Measurements from ENCODE around the gene SLCO4A1. TPM values are rescaled to one million over a fixed set of nuclear protein-coding genes. Genes with fewer than 3 reads are reported as not detected.
A peak's percentile ranks its signal among the peaks of the same experiment; 100 is the strongest.

The SLCO4A1 gene, protein sequence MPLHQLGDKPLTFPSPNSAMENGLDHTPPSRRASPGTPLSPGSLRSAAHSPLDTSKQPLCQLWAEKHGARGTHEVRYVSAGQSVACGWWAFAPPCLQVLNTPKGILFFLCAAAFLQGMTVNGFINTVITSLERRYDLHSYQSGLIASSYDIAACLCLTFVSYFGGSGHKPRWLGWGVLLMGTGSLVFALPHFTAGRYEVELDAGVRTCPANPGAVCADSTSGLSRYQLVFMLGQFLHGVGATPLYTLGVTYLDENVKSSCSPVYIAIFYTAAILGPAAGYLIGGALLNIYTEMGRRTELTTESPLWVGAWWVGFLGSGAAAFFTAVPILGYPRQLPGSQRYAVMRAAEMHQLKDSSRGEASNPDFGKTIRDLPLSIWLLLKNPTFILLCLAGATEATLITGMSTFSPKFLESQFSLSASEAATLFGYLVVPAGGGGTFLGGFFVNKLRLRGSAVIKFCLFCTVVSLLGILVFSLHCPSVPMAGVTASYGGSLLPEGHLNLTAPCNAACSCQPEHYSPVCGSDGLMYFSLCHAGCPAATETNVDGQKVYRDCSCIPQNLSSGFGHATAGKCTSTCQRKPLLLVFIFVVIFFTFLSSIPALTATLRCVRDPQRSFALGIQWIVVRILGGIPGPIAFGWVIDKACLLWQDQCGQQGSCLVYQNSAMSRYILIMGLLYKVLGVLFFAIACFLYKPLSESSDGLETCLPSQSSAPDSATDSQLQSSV
- total RNA-seq: 10 to 100 TPM; 13.3 to 18.5 (median 15.0) TPM
- long read RNA-seq, donor 1, transcript SLCO4A1-202 (11 exons, 2,665 nt): major isoform, 7 of 19 reads
- long read RNA-seq, donor 1, partial matches to known transcripts: 2 of 19 reads
- long read RNA-seq, donor 1, other reads (novel, unspliced or antisense): 7 of 19 reads
- long read RNA-seq, donor 2, partial matches to known transcripts: 0 of 4 reads
- long read RNA-seq, donor 2, other reads (novel, unspliced or antisense): 4 of 4 reads

DNA sequence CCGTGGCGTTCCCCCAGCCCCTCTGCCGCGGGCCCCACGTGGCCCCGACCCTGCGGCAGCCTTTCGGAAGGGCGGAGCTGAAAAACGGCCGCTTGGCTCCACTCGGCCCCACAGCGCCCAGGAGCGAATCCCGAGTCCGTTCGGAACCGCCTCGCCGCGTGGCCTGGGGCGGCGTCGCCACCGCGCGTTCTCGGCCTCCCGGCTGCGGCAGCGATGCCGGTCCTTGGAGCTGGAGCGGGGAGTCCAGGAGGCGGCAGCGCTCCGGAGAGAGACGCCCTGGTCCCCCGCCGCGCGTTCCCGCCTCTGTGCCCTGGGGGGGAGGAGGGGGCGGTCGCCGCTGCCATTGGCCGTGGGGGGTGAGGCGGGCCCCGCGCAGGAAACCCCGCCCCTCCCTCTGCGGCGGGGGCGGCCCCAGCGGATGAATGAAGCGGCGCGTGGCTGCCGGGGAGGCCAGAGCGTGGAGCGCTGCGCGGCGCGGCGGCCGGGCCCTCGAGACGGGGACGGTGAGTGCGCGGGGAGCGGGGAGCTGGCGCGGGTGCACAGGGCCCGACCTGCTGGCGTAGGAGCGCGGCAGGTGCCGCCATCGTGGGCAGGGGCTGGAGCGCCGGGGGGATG, at the start of gene SLCO4A1:
Gene SLCO4A1, plus strand, starts transcription at position 453 of the 615 bp plus-strand sequence. CDS start 13,952 bp downstream, outside the sequence.
- Histone ChIP-seq H3K9me3 (no peaks in the 10 kb centered on the region), H3K36me3 (ENCODE audit: low read depth) (no peaks in the 10 kb centered on the region), H3K4me1 (ENCODE audit: low read depth) (peaks cover 53% of the 10 kb centered on the region), H3K4me3 (peak within 1 kb of the TSS; percentile 22)
- DNase-seq (peak; percentile 82 to 91 (median 87)), ATAC-seq (peak; percentile 71)
- intact Hi-C loops (cut with DNase I, micrococcal nuclease): no loop called here
- TF ChIP-seq, protein P1, sequence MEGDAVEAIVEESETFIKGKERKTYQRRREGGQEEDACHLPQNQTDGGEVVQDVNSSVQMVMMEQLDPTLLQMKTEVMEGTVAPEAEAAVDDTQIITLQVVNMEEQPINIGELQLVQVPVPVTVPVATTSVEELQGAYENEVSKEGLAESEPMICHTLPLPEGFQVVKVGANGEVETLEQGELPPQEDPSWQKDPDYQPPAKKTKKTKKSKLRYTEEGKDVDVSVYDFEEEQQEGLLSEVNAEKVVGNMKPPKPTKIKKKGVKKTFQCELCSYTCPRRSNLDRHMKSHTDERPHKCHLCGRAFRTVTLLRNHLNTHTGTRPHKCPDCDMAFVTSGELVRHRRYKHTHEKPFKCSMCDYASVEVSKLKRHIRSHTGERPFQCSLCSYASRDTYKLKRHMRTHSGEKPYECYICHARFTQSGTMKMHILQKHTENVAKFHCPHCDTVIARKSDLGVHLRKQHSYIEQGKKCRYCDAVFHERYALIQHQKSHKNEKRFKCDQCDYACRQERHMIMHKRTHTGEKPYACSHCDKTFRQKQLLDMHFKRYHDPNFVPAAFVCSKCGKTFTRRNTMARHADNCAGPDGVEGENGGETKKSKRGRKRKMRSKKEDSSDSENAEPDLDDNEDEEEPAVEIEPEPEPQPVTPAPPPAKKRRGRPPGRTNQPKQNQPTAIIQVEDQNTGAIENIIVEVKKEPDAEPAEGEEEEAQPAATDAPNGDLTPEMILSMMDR (IDR thresholded peaks at IDR 0.05): no peak

DNA sequence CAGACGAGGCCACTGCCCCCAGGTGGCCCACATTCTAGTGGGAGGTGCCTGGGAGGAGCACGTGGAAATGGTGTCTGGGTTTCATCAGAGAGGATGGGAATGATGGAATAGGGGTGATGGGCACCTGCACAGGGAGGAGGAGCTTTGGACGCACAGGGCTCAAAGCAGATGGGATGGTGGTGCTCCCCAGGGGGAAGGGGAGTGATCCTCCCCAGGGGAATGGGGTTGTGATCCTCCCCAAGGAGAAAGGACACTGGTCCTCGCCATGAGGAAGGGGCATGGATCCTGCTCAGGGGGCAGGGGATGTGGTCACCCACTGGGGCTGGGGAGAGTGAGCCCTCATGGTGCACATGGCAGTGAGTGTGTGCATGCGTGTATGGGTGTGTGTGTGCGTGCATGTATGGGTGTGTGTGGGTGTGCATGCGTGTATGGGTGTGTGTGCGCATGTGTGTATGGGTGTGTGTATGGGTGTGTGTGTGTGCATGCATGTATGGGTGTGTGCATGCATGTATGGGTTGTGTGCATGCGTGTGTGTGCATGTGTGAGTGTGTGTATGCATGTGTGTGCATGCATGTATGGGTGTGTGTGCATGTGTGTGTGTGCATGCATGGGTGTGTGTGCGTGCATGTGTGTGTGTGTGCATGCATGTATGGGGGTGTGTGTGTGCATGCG, 49.7 kb upstream of the SLCO4A1 start:
- ATAC-seq (no peak), DNase-seq (no peak)
- Histone ChIP-seq H3K9me3 (no peaks in the 10 kb centered on the region), H3K36me3 (ENCODE audit: low read depth) (no peaks in the 10 kb centered on the region), H3K4me3 (no peak overlapping the region), H3K4me1 (ENCODE audit: low read depth) (peaks cover 7% of the 10 kb centered on the region)
- TF ChIP-seq, protein P1 (IDR thresholded peaks at IDR 0.05): no peak
- intact Hi-C loops (cut with DNase I, micrococcal nuclease): no loop called here

DNA sequence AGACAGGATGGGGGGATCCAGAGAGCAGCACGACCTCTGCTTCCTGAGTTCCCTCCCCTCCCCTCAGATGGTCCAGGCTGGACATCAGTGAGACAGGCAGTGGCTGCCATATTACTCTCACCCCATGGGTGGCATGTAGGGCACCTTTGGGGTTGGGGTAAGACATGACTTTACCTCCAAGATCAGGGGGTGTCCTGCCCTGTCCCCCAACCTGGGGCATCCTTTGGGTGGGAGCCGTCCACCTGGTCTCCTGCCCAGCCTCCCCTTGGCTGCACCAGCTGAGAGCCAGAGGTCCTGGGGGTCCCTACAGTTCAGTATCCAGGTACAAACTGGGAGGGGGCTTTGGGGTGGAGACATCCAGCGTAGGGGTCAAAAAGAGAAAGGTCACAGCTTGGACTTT, 48.7 kb upstream of the SLCO4A1 start:
- Histone ChIP-seq H3K36me3 (ENCODE audit: low read depth) (no peaks in the 10 kb centered on the region), H3K4me1 (ENCODE audit: low read depth) (peaks cover 7% of the 10 kb centered on the region), H3K4me3 (no peak overlapping the region), H3K9me3 (peaks cover 2% of the 10 kb centered on the region)
- TF ChIP-seq, protein P1 (IDR thresholded peaks at IDR 0.05): no peak
- no peak for ATAC-seq
- intact Hi-C loops (cut with DNase I, micrococcal nuclease): no loop called here
- DNase-seq: no peak

DNA sequence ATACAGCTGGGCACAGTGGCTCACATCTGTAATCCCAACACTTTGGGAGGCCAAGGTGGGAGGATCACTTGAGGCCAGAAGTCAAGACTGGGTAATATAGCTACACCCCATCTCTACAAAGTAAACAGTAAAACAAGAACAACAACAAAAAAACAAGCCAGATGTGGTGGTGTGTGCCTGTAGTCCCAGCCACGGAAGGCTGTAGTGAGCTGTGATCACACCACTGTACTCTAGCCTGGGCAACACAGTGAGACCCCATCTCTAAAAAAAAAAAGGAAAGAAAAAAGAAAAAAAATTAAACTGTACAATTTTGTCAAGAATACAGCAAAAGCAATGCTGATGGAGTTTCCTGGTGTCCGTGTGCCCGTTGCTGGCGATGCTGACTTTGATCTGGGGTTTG, 47.2 kb upstream of the SLCO4A1 start:
- no peak overlapping the region for H3K4me3 ChIP-seq
- H3K36me3 ChIP-seq (ENCODE audit: low read depth): no peaks in the 10 kb centered on the region
- TF ChIP-seq, protein P1 (IDR thresholded peaks at IDR 0.05): no peak
- intact Hi-C loops (cut with DNase I, micrococcal nuclease): no loop called here
- peaks cover 6% of the 10 kb centered on the region for H3K9me3 ChIP-seq
- no peak for ATAC-seq
- peaks cover 7% of the 10 kb centered on the region for H3K4me1 ChIP-seq (ENCODE audit: low read depth)
- DNase-seq: no peak

DNA sequence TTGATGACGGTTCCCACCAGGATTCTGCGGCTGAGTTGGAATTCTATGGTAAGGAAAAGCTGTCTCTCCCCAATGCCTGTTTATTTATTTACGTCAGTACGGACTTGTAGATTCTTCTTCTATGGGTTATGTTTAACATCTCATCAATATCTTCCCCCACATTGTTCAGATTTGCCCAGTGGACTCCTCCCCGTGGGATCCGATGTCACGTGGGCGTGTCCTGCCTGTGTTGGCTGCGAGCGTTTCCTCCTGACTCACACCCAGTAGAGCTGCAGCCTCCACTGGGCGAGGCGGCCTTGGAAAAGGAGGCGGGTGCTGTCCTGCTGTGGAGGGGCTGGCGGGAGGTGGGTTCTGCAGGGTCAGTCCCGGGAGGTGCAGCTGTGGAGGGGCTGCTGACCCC, 46.8 kb upstream of the SLCO4A1 start:
- TF ChIP-seq, protein P1 (IDR thresholded peaks at IDR 0.05): no peak
- ATAC-seq: peak; percentile 76
- peaks cover 6% of the 10 kb centered on the region for H3K9me3 ChIP-seq
- H3K36me3 ChIP-seq (ENCODE audit: low read depth): no peaks in the 10 kb centered on the region
- H3K4me3 ChIP-seq: no peak overlapping the region
- peaks cover 7% of the 10 kb centered on the region for H3K4me1 ChIP-seq (ENCODE audit: low read depth)
- intact Hi-C loops (cut with DNase I, micrococcal nuclease): no loop called here
- DNase-seq: peak; percentile 62 to 71 (median 70)

Data from mucosa of descending colon (tissue), 3 donors.